Measurements from ENCODE around the gene TMEM245.
"Not testable (repeated sequence)": the region's sequence is repeated elsewhere in the genome, so short reads cannot be mapped to it uniquely, and the experiment has no call there.

The TMEM245 gene

GRCh38 chr9:108973895-108974294, 145.9 kb downstream of the TMEM245 start:
- no peak for DNase-seq

- DNase-seq = no peak
These were observed 147.0 kb downstream of the TMEM245 start for GRCh38 chr9:108972626-108973209.

GRCh38 chr9:108972186-108972585, 147.6 kb downstream of the TMEM245 start:
- DNase-seq = peak; percentile 1

- DNase-seq = not testable (repeated sequence)
These were observed 148.4 kb downstream of the TMEM245 start for GRCh38 chr9:108971392-108971791.

- no peak for DNase-seq
These were observed 151.8 kb downstream of the TMEM245 start for GRCh38 chr9:108967916-108968315.

All from NCI-H146 (cell line).